IPS DF 6.9 (cell line): Measurements from ENCODE around the gene TRIM60.
"Not testable (repeated sequence)": the region's sequence is repeated elsewhere in the genome, so short reads cannot be mapped to it uniquely, and the experiment has no call there.

Experiments
- DNase-seq: peaks from one replicate; pipeline ENCODE4 v3.0.0-alpha.2; 2013; ENCODE audit warnings: low read depth, low spot score
- H3K27ac ChIP-seq: one replicate; pipeline ENCODE4 v1.5.1; 2013; ENCODE audit warnings: low read length, control low read depth
- H3K27me3 ChIP-seq: 2 replicates; pipeline ENCODE4 v1.6.1; 2013; ENCODE audit warnings: mild to moderate bottlenecking, low read length; ENCODE audit not compliant: control insufficient read depth, insufficient read depth
- H3K36me3 ChIP-seq: 2 replicates; pipeline ENCODE4 v1.6.1; 2013; ENCODE audit warnings: low read length; ENCODE audit not compliant: control insufficient read depth, insufficient read depth
- H3K4me1 ChIP-seq: 2 replicates; pipeline ENCODE4 v1.6.1; 2013; ENCODE audit warnings: low read length; ENCODE audit not compliant: control insufficient read depth, insufficient read depth
- H3K4me3 ChIP-seq: 2 replicates; pipeline ENCODE4 v1.5.1; 2013; ENCODE audit warnings: mild to moderate bottlenecking, low read length
- H3K9me3 ChIP-seq: 2 replicates; pipeline ENCODE4 v1.6.1; 2013; ENCODE audit warnings: low read length, inconsistent platforms; ENCODE audit not compliant: control insufficient read depth, insufficient read depth
- WGBS: extraction: QIAGEN DNeasy Blood & Tissue Kit; methylation state at CpG from one replicate; pipeline ENCODE4 v1.1.7; 2013; ENCODE audit warnings: mixed read lengths, missing lambda C conversion rate; ENCODE audit not compliant: insufficient read length, insufficient coverage; 5-methylcytosine and 5-hydroxymethylcytosine counted together

TRIM60 gene

GRCh38 chr4:165009493-165010227 is 22.1 kb upstream of the TRIM60 start:
- no peaks in the 10 kb centered on the region for H3K27me3 ChIP-seq
- no CpG with 5 or more reads among the region's 5 CpGs for WGBS
- H3K4me3 ChIP-seq = no peak overlapping the region
- no peaks in the 10 kb centered on the region for H3K4me1 ChIP-seq
- H3K27ac ChIP-seq = no peak overlapping the region
- H3K9me3 ChIP-seq = no peaks in the 10 kb centered on the region
- H3K36me3 ChIP-seq = no peaks in the 10 kb centered on the region
- DNase-seq = no peak

GRCh38 chr4:165010487-165010886 is 21.3 kb upstream of the TRIM60 start:
- Histone ChIP-seq H3K9me3 (no peaks in the 10 kb centered on the region), H3K36me3 (no peaks in the 10 kb centered on the region), H3K27me3 (no peaks in the 10 kb centered on the region), H3K4me3 (no peak overlapping the region), H3K4me1 (no peaks in the 10 kb centered on the region), H3K27ac (no peak overlapping the region)
- no peak for DNase-seq
- WGBS = no CpG with 5 or more reads among the region's 2 CpGs

GRCh38 chr4:165010991-165011390 is 20.8 kb upstream of the TRIM60 start:
- no peak overlapping the region for H3K27ac ChIP-seq
- H3K4me3 ChIP-seq = no peak overlapping the region
- no peaks in the 10 kb centered on the region for H3K27me3 ChIP-seq
- no peaks in the 10 kb centered on the region for H3K9me3 ChIP-seq
- H3K36me3 ChIP-seq = no peaks in the 10 kb centered on the region
- no CpG with 5 or more reads among the region's 8 CpGs for WGBS
- DNase-seq = no peak
- no peaks in the 10 kb centered on the region for H3K4me1 ChIP-seq

GRCh38 chr4:165011403-165011802 is 20.4 kb upstream of the TRIM60 start:
- DNase-seq = no peak
- Histone ChIP-seq H3K27ac (no peak overlapping the region), H3K9me3 (no peaks in the 10 kb centered on the region), H3K4me3 (no peak overlapping the region), H3K36me3 (no peaks in the 10 kb centered on the region), H3K27me3 (no peaks in the 10 kb centered on the region), H3K4me1 (no peaks in the 10 kb centered on the region)
- WGBS = no CpG with 5 or more reads among the region's 5 CpGs

- Histone ChIP-seq H3K27me3 (no peaks in the 10 kb centered on the region), H3K4me3 (no peak overlapping the region), H3K36me3 (no peaks in the 10 kb centered on the region), H3K4me1 (no peaks in the 10 kb centered on the region), H3K27ac (no peak overlapping the region), H3K9me3 (no peaks in the 10 kb centered on the region)
- DNase-seq = no peak
Measured at GRCh38 chr4:165013691-165014090, 18.1 kb upstream of the TRIM60 start.

GRCh38 chr4:165016971-165017370 is 14.8 kb upstream of the TRIM60 start:
- no peaks in the 10 kb centered on the region for H3K9me3 ChIP-seq
- WGBS = no CpG with 5 or more reads among the region's 5 CpGs
- no peaks in the 10 kb centered on the region for H3K36me3 ChIP-seq
- H3K27me3 ChIP-seq = no peaks in the 10 kb centered on the region
- H3K27ac ChIP-seq = no peak overlapping the region
- no peak overlapping the region for H3K4me3 ChIP-seq
- DNase-seq = peak; percentile 39
- H3K4me1 ChIP-seq = no peaks in the 10 kb centered on the region

- WGBS = no CpG with 5 or more reads among the region's 30 CpGs
- not testable (repeated sequence) for H3K27ac ChIP-seq, H3K27me3 ChIP-seq, H3K36me3 ChIP-seq, H3K4me3 ChIP-seq, H3K9me3 ChIP-seq, H3K4me1 ChIP-seq, DNase-seq
Measured at GRCh38 chr4:165019995-165020394, 11.8 kb upstream of the TRIM60 start.

GRCh38 chr4:165025782-165026181 is 6.0 kb upstream of the TRIM60 start:
- no CpG with 5 or more reads among the region's 8 CpGs for whole genome bisulfite sequencing

GRCh38 chr4:165027762-165028402 is 3.9 kb upstream of the TRIM60 start:
- no CpG with 5 or more reads among the region's 7 CpGs for WGBS
- no peaks in the 10 kb centered on the region for H3K9me3 ChIP-seq
- H3K4me3 ChIP-seq = no peak overlapping the region
- H3K4me1 ChIP-seq = no peaks in the 10 kb centered on the region
- no peak for DNase-seq
- no peak overlapping the region for H3K27ac ChIP-seq
- H3K36me3 ChIP-seq = no peaks in the 10 kb centered on the region
- H3K27me3 ChIP-seq = no peaks in the 10 kb centered on the region

More at GRCh38 chr4:165025782-165026181, 6.0 kb upstream of the TRIM60 start:
- DNase-seq, H3K36me3 ChIP-seq, H3K27me3 ChIP-seq, H3K27ac ChIP-seq, H3K9me3 ChIP-seq, H3K4me3 ChIP-seq, H3K4me1 ChIP-seq: not testable (repeated sequence)

GRCh38 chr4:165048170-165048569 is 16.4 kb downstream of the TRIM60 start:
- no peaks in the 10 kb centered on the region for H3K36me3 ChIP-seq
- no peak overlapping the region for H3K4me3 ChIP-seq
- H3K9me3 ChIP-seq = no peaks in the 10 kb centered on the region
- no peak for DNase-seq
- H3K27me3 ChIP-seq = no peaks in the 10 kb centered on the region
- H3K27ac ChIP-seq = no peak overlapping the region
- no CpG with 5 or more reads among the region's 5 CpGs for WGBS
- H3K4me1 ChIP-seq = no peaks in the 10 kb centered on the region; the same call in 1 of the 2 replicates

GRCh38 chr4:165052627-165053026 is 20.8 kb downstream of the TRIM60 start:
- Histone ChIP-seq H3K4me3 (no peak overlapping the region), H3K4me1 (no peaks in the 10 kb centered on the region; the same call in 1 of the 2 replicates), H3K27ac (no peak overlapping the region), H3K9me3 (no peaks in the 10 kb centered on the region), H3K27me3 (no peaks in the 10 kb centered on the region), H3K36me3 (no peaks in the 10 kb centered on the region)
- DNase-seq = no peak
- WGBS = no CpG with 5 or more reads among the region's 3 CpGs
